ENCODE data around the gene ZNF17.

The ZNF17 gene

DNA sequence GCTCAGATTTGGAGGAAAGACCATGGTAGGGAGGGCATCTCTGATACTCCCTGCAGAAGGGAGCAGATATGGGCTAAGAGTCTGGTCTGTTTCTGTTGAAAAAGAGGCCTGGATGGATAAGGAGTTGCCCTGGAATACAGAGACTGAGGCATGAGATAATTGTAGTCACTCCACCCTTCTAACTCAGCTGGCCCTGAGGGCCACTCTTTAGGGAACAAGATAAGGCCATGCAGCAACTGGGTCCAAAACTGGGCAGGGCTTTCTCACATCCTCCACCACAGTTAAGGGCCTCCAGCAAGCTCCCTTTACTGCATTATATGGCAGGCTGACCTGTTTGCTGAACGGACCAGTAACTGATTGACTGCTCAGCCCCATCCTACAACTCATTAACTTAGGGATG, 25.5 kb downstream of the ZNF17 start:
- Histone ChIP-seq H3K4me3 (ENCODE audit: low read depth in 1 of 2, low read length in 1 of 2) (no peak overlapping the region), H3K36me3 (no peaks in the 10 kb centered on the region), H3K4me1 (ENCODE audit: control insufficient read depth in 1 of 2, insufficient read depth in 1 of 2, low read depth in 1 of 2, low read length in 1 of 2) (peaks cover 14 to 17% of the 10 kb centered on the region in 2 experiments), H3K27ac (no peak overlapping the region), H3K9me3 (no peaks in the 10 kb centered on the region), H3K27me3 (no peaks in the 10 kb centered on the region)
- TF ChIP-seq CTCF (IDR thresholded peaks at IDR 0.05): no peak

- no peak for TF ChIP-seq CTCF (IDR thresholded peaks at IDR 0.05)
- peaks cover 14 to 17% of the 10 kb centered on the region in 2 experiments for H3K4me1 ChIP-seq (ENCODE audit: control insufficient read depth in 1 of 2, insufficient read depth in 1 of 2, low read depth in 1 of 2, low read length in 1 of 2)
Observed at GRCh38 chr19:57437931-57438330, 27.0 kb downstream of the ZNF17 start.

DNA sequence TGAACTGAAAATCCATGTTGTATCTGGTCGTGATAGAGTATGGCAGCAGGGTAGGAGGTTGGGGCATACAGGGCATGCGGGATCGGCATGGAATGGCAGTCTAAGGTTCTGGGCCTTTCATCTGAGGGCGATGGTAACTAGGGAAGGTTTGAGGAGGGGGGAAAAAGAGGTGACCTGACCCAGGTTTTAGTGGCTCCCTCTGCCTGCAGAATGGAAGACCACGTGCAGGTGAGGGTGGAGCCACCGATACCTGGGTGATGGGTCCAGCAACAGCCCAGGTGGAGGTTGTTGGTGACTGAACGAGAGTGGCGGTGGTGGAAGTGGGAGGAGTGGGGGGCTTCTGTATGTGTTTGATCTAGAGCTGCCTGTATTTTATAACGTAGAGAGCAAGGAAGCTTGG, 28.0 kb downstream of the ZNF17 start:
- H3K4me3 ChIP-seq (ENCODE audit: low read depth in 1 of 2, low read length in 1 of 2): no peak overlapping the region
- H3K4me1 ChIP-seq (ENCODE audit: control insufficient read depth in 1 of 2, insufficient read depth in 1 of 2, low read depth in 1 of 2, low read length in 1 of 2): peaks cover 14 to 17% of the 10 kb centered on the region in 2 experiments
- H3K27me3 ChIP-seq: no peaks in the 10 kb centered on the region
- no peak for TF ChIP-seq CTCF (IDR thresholded peaks at IDR 0.05)
- no peak overlapping the region for H3K27ac ChIP-seq
- no peaks in the 10 kb centered on the region for H3K36me3 ChIP-seq
- peaks cover 11% of the 10 kb centered on the region for H3K9me3 ChIP-seq

More at GRCh38 chr19:57437931-57438330, 27.0 kb downstream of the ZNF17 start:
- Histone ChIP-seq H3K4me3 (ENCODE audit: low read depth in 1 of 2, low read length in 1 of 2) (no peak overlapping the region), H3K36me3 (no peaks in the 10 kb centered on the region), H3K27ac (no peak overlapping the region), H3K27me3 (no peaks in the 10 kb centered on the region), H3K9me3 (peaks cover 2% of the 10 kb centered on the region)

GRCh38 chr19:57441979-57442752, 31.2 kb downstream of the ZNF17 start:
- H3K27me3 ChIP-seq: no peaks in the 10 kb centered on the region
- no peak overlapping the region for H3K4me3 ChIP-seq (ENCODE audit: low read depth in 1 of 2, low read length in 1 of 2)
- H3K9me3 ChIP-seq: peaks cover 14% of the 10 kb centered on the region
- no peak for TF ChIP-seq CTCF (IDR thresholded peaks at IDR 0.05)
- H3K36me3 ChIP-seq: no peaks in the 10 kb centered on the region
- H3K27ac ChIP-seq: no peak overlapping the region
- H3K4me1 ChIP-seq (ENCODE audit: control insufficient read depth in 1 of 2, insufficient read depth in 1 of 2, low read depth in 1 of 2, low read length in 1 of 2): no peaks in the 10 kb centered on the region

- Histone ChIP-seq H3K4me1 (ENCODE audit: control insufficient read depth in 1 of 2, insufficient read depth in 1 of 2, low read depth in 1 of 2, low read length in 1 of 2) (no peaks in the 10 kb centered on the region), H3K4me3 (ENCODE audit: low read depth in 1 of 2, low read length in 1 of 2) (no peak overlapping the region), H3K27me3 (no peaks in the 10 kb centered on the region), H3K9me3 (peaks cover 14% of the 10 kb centered on the region), H3K36me3 (no peaks in the 10 kb centered on the region), H3K27ac (no peak overlapping the region)
- TF ChIP-seq CTCF (IDR thresholded peaks at IDR 0.05): no peak
Observed at GRCh38 chr19:57443121-57443696, 32.2 kb downstream of the ZNF17 start.

Data from neutrophil (primary cell).